ENCODE data around the gene BCR. TPM values are rescaled to one million over a fixed set of nuclear protein-coding genes. Genes with fewer than 3 reads are reported as not detected.

BCR gene
- total and polyA plus RNA-seq, 2 of the 4 experiments (the other 2 are of a cell fraction): 28.9 to 44.6 TPM

DNA sequence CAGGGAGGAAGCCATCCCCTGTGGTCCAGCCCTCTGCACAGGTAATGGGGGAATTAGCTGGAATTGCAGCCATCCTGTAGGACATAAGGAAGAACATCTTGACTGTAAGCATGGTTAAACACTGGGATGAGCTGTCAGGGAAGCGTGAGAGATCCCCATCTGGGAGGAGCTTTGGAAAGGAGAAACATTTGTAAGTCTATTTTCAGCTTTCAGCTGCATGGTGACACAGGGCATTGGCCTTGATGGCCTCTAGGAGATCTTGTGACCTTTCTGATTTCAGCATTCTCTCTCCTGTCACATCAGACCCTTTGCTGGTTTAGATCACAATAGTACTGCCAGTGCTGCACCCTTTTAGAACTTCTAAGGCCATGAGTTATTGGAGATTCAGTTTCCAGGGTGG, 47.1 kb downstream of the BCR start:
- H4K91ac ChIP-seq (ENCODE audit: insufficient read depth, low read depth, low read length): no peak overlapping the region
- H3K4me2 ChIP-seq (ENCODE audit: low read depth, low read length): no peak overlapping the region
- no peak overlapping the region for H3K9ac ChIP-seq (ENCODE audit: low read depth, low read length)
- H3K23ac ChIP-seq (ENCODE audit: low read depth, low read length): no peak overlapping the region
- ATAC-seq (ENCODE audit: low read depth) (no peak), DNase-seq (no peak)
- no peak overlapping the region for H3K4ac ChIP-seq (ENCODE audit: low read depth, low read length)
- peaks cover 38% of the 10 kb centered on the region for H4K20me1 ChIP-seq (ENCODE audit: insufficient read depth, low read length)
- no peak overlapping the region for H2AK5ac ChIP-seq (ENCODE audit: low read depth, low read length)
- ChIA-PET CTCF (no interaction called here), POLR2A (ENCODE audit: unreplicated experiment) (no interaction called here)
- dilution Hi-C loops (cut with HindIII; ENCODE audit: low sequenced_read_pairs, unreplicated experiment): no loop called here
- no peak overlapping the region for H2BK120ac ChIP-seq (ENCODE audit: low read depth, low read length)
- no peak overlapping the region for H2BK5ac ChIP-seq (ENCODE audit: low read depth, low read length, poor library complexity, severe bottlenecking)
- H3K56ac ChIP-seq (ENCODE audit: extremely low read depth, insufficient read depth, low read length): no peak overlapping the region
- peaks cover 3% of the 10 kb centered on the region; the same call in 1 of the 2 replicates for H3K9me3 ChIP-seq (ENCODE audit: control insufficient read depth, insufficient read depth, low read length)
- no peaks in the 10 kb centered on the region for H3K36me3 ChIP-seq (ENCODE audit: control insufficient read depth, insufficient read depth, low read length)
- H3K18ac ChIP-seq (ENCODE audit: low read depth, low read length): no peak overlapping the region
- WGBS, 2 experiments (ENCODE audit: extremely low coverage in 2 of 2, insufficient read length in 1 of 2): 60% methylated on average over 1 of the region's 1 CpG; no CpG with 5 or more reads in 1 of the 2 experiments
- no peak overlapping the region for H2AFZ ChIP-seq (replicated peaks; ENCODE audit: low read length, poor library complexity)
- H3K27ac ChIP-seq (ENCODE audit: insufficient read depth, low read length): no peak overlapping the region
- no peak overlapping the region for H2AK9ac ChIP-seq (replicated peaks; ENCODE audit: low read depth, low read length, poor library complexity)
- no peak overlapping the region for H4K5ac ChIP-seq (ENCODE audit: low read depth, low read length)
- no peak overlapping the region for H2BK20ac ChIP-seq (ENCODE audit: low read depth, low read length)
- H3K4me1 ChIP-seq (ENCODE audit: control insufficient read depth, insufficient read depth, low read length): peaks cover 10% of the 10 kb centered on the region
- BruUV-seq (replicated peaks): no TSS peak
- H3K9me1 ChIP-seq (ENCODE audit: insufficient read depth, low read length): peaks cover 15% of the 10 kb centered on the region
- H3K4me3 ChIP-seq (ENCODE audit: insufficient read depth, low read depth, low read length): no peak overlapping the region
- no peak overlapping the region for H3K14ac ChIP-seq (replicated peaks; ENCODE audit: low read depth, low read length)
- TF ChIP-seq FOS (IDR thresholded peaks at IDR 0.05; ENCODE audit: low read depth, low read length) (no peak), RAD21 (IDR thresholded peaks at IDR 0.05; ENCODE audit: low read length) (no peak), NFE2L2 (IDR thresholded peaks at IDR 0.05; ENCODE audit: low read depth, low read length) (no peak), RFX5 (IDR thresholded peaks at IDR 0.05; ENCODE audit: low read depth, low read length) (no peak), RCOR1 (IDR thresholded peaks at IDR 0.05; ENCODE audit: insufficient replicate concordance, low read length) (no peak), BHLHE40 (IDR thresholded peaks at IDR 0.05; ENCODE audit: low read depth, low read length) (no peak), MAFK (IDR thresholded peaks at IDR 0.05; ENCODE audit: low read depth, low read length) (no peak), SMC3 (IDR thresholded peaks at IDR 0.05; ENCODE audit: low read depth, low read length) (no peak), MAZ (IDR thresholded peaks at IDR 0.05; ENCODE audit: borderline replicate concordance, low read depth, low read length) (no peak), POLR2A (IDR thresholded peaks at IDR 0.05; ENCODE audit: low read depth, low read length) (no peak), MXI1 (IDR thresholded peaks at IDR 0.05; ENCODE audit: borderline replicate concordance, low read depth, low read length) (no peak), CHD1 (IDR thresholded peaks at IDR 0.05; ENCODE audit: low read depth, low read length) (no peak), CEBPB (IDR thresholded peaks at IDR 0.05; ENCODE audit: low read depth, low read length) (no peak)
- TF ChIP-seq, protein P1, sequence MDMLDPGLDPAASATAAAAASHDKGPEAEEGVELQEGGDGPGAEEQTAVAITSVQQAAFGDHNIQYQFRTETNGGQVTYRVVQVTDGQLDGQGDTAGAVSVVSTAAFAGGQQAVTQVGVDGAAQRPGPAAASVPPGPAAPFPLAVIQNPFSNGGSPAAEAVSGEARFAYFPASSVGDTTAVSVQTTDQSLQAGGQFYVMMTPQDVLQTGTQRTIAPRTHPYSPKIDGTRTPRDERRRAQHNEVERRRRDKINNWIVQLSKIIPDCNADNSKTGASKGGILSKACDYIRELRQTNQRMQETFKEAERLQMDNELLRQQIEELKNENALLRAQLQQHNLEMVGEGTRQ (IDR thresholded peaks at IDR 0.05; ENCODE audit: low read depth, low read length): no peak
- TF ChIP-seq, protein P2, sequence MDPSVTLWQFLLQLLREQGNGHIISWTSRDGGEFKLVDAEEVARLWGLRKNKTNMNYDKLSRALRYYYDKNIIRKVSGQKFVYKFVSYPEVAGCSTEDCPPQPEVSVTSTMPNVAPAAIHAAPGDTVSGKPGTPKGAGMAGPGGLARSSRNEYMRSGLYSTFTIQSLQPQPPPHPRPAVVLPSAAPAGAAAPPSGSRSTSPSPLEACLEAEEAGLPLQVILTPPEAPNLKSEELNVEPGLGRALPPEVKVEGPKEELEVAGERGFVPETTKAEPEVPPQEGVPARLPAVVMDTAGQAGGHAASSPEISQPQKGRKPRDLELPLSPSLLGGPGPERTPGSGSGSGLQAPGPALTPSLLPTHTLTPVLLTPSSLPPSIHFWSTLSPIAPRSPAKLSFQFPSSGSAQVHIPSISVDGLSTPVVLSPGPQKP (IDR thresholded peaks at IDR 0.05; ENCODE audit: borderline replicate concordance, low read depth, low read length): no peak
- TF ChIP-seq, protein P3, sequence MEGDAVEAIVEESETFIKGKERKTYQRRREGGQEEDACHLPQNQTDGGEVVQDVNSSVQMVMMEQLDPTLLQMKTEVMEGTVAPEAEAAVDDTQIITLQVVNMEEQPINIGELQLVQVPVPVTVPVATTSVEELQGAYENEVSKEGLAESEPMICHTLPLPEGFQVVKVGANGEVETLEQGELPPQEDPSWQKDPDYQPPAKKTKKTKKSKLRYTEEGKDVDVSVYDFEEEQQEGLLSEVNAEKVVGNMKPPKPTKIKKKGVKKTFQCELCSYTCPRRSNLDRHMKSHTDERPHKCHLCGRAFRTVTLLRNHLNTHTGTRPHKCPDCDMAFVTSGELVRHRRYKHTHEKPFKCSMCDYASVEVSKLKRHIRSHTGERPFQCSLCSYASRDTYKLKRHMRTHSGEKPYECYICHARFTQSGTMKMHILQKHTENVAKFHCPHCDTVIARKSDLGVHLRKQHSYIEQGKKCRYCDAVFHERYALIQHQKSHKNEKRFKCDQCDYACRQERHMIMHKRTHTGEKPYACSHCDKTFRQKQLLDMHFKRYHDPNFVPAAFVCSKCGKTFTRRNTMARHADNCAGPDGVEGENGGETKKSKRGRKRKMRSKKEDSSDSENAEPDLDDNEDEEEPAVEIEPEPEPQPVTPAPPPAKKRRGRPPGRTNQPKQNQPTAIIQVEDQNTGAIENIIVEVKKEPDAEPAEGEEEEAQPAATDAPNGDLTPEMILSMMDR (conservative IDR thresholded peaks at IDR 0.05; ENCODE audit: low read depth, low read length): no peak
- H4K8ac ChIP-seq (ENCODE audit: low read depth in 2 of 2, low read length in 2 of 2): no peak overlapping the region
- intact Hi-C loops (cut with micrococcal nuclease): no loop called here
- in situ Hi-C loops (cut with MboI; ENCODE audit: low sequenced_read_pairs): no loop called here
- no peaks in the 10 kb centered on the region for H3K27me3 ChIP-seq (ENCODE audit: control insufficient read depth, insufficient read depth, low read length)
- peaks cover 41 to 84% of the 10 kb centered on the region in 2 experiments for H3K79me1 ChIP-seq (ENCODE audit: low read depth in 1 of 2, low read length in 2 of 2)
- H2BK15ac ChIP-seq (ENCODE audit: low read depth, low read length): no peak overlapping the region; the same call in 2 of the 3 replicates

Measured in IMR-90 (cell line).